OCI-LY7 (cell line): Measurements from ENCODE around the gene PCCA. TPM values are rescaled to one million over a fixed set of nuclear protein-coding genes. Genes with fewer than 3 reads are reported as not detected.

Experiments
- BruUV-seq: library from RNA; stranded (reverse); fragments of 400-500 nt; replicated peaks from 2 replicates; lab custom pipeline; 2021; lab: Mats Ljungman, UMichigan
- CTCF ChIA-PET: fragments of 300-600 bp; sonication (Branson Sonifier 250); formaldehyde crosslinking; loops from one replicate; lab custom pipeline; 2022; ENCODE audit warnings: antibody characterized with exemption; ENCODE audit not compliant: unreplicated experiment; lab: Charles Lee
- POLR2A ChIA-PET: fragments of 300-600 bp; sonication (Branson Sonifier 250); formaldehyde crosslinking; loops from one replicate; lab custom pipeline; 2022; ENCODE audit warnings: antibody characterized with exemption; lab: Charles Lee
- DNase-seq: peaks from one replicate; pipeline ENCODE4 v3.0.0-alpha.2; 2015; ENCODE audit warnings: low spot score
- H2AFZ ChIP-seq: fragments of 200-600 bp; sonication (generic), shearing (Covaris generic); 2 replicates; pipeline ENCODE4 v1.6.1; 2014; ENCODE audit warnings: mild to moderate bottlenecking, antibody characterized with exemption, low read length, moderate library complexity
- H3K27ac ChIP-seq: fragments of 200-600 bp; sonication (generic); 2 replicates; pipeline ENCODE4 v1.5.1; 2014; ENCODE audit warnings: mixed run types, low read depth, mild to moderate bottlenecking, moderate library complexity, low read length, inconsistent platforms; ENCODE audit not compliant: poor library complexity, severe bottlenecking
- H3K36me3 ChIP-seq: fragments of 200-600 bp; sonication (generic); 2 replicates; pipeline ENCODE4 v1.6.1; 2014; ENCODE audit warnings: mild to moderate bottlenecking, antibody characterized with exemption, low read length, moderate library complexity, mixed read lengths; ENCODE audit not compliant: insufficient read depth
- H3K4me1 ChIP-seq: fragments of 200-600 bp; sonication (generic); 2 replicates; pipeline ENCODE4 v1.5.1; 2014; ENCODE audit warnings: mild to moderate bottlenecking, low read length; ENCODE audit not compliant: insufficient read depth, poor library complexity, severe bottlenecking
- H3K4me2 ChIP-seq: fragments of 200-600 bp; sonication (generic); 2 replicates; pipeline ENCODE4 v1.6.1; 2014; ENCODE audit warnings: mild to moderate bottlenecking, low read length
- H3K4me3 ChIP-seq: fragments of 200-600 bp; sonication (generic); 2 replicates; pipeline ENCODE4 v1.5.1; 2014; ENCODE audit warnings: mild to moderate bottlenecking, low read depth, low read length; ENCODE audit not compliant: poor library complexity, severe bottlenecking
- H3K79me2 ChIP-seq: fragments of 200-600 bp; sonication (generic); 2 replicates; pipeline ENCODE4 v1.6.1; 2016; ENCODE audit warnings: low read depth, mild to moderate bottlenecking, low read length, moderate library complexity, mixed read lengths; ENCODE audit not compliant: insufficient read depth
- H3K9me2 ChIP-seq: fragments of 200-600 bp; sonication (generic); 2 replicates; pipeline ENCODE4 v1.6.1; 2016; ENCODE audit warnings: mild to moderate bottlenecking, low read length, mixed read lengths; ENCODE audit not compliant: insufficient read depth
- H3K9me3 ChIP-seq: fragments of 200-600 bp; sonication (generic); 2 replicates; pipeline ENCODE4 v1.6.1; 2014; ENCODE audit warnings: mild to moderate bottlenecking, mixed run types, low read length, mixed read lengths
- H4K20me1 ChIP-seq: fragments of 200-600 bp; sonication (generic); 2 replicates; pipeline ENCODE4 v1.6.1; 2014; ENCODE audit warnings: mild to moderate bottlenecking, antibody characterized with exemption, low read length, moderate library complexity, mixed read lengths; ENCODE audit not compliant: insufficient read depth
- EZH2phosphoT487 ChIP-seq: fragments of 200-600 bp; sonication (generic); IDR thresholded peaks from 2 replicates; pipeline ENCODE4 v1.6.1; 2018; ENCODE audit warnings: low read depth, borderline replicate concordance, mild to moderate bottlenecking, mixed run types, antibody characterized with exemption, low read length, moderate library complexity, mixed read lengths
- intact Hi-C: fragments of 100-400 bp; cut with micrococcal nuclease; formaldehyde crosslinking; loops from one replicate; pipeline ENCODE4 v1.10.0; 2022; ENCODE audit not compliant: unreplicated experiment
- total RNA-seq, 2 experiments: library from RNA; depleted of rRNA in 1 of 2; stranded (reverse); fragments of >200 nt in 1 of 2; shearing (Covaris generic) in 1 of 2; gene quantifications; 2 replicates each; pipeline ENCODE4 v1.2.3, GENCODE V29; 2014 to 2022
- TF ChIP-seq, protein P1 (sequence below): fragments of 200-600 bp; sonication (generic); conservative IDR thresholded peaks from 2 replicates; pipeline ENCODE4 v1.5.1; 2014; ENCODE audit warnings: mild to moderate bottlenecking, antibody characterized with exemption, low read length, moderate library complexity, mixed read lengths

Gene PCCA
- total RNA-seq, 2 experiments from 2014 or later: 2.7 to 7.2 TPM

- ChIA-PET POLR2A (no interaction called here), CTCF (no interaction called here)
- no peak overlapping the region for H3K4me2 ChIP-seq
- BruUV-seq: no TSS peak
- H3K9me2 ChIP-seq: no peaks in the 10 kb centered on the region
- TF ChIP-seq EZH2phosphoT487: no peak
- TF ChIP-seq, protein P1, sequence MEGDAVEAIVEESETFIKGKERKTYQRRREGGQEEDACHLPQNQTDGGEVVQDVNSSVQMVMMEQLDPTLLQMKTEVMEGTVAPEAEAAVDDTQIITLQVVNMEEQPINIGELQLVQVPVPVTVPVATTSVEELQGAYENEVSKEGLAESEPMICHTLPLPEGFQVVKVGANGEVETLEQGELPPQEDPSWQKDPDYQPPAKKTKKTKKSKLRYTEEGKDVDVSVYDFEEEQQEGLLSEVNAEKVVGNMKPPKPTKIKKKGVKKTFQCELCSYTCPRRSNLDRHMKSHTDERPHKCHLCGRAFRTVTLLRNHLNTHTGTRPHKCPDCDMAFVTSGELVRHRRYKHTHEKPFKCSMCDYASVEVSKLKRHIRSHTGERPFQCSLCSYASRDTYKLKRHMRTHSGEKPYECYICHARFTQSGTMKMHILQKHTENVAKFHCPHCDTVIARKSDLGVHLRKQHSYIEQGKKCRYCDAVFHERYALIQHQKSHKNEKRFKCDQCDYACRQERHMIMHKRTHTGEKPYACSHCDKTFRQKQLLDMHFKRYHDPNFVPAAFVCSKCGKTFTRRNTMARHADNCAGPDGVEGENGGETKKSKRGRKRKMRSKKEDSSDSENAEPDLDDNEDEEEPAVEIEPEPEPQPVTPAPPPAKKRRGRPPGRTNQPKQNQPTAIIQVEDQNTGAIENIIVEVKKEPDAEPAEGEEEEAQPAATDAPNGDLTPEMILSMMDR: no peak
- H4K20me1 ChIP-seq: no peaks in the 10 kb centered on the region
- no peaks in the 10 kb centered on the region for H3K4me1 ChIP-seq
- no peak overlapping the region for H2AFZ ChIP-seq
- intact Hi-C loops: no loop called here
- H3K79me2 ChIP-seq: no peaks in the 10 kb centered on the region
- H3K27ac ChIP-seq: no peak overlapping the region
- no peak overlapping the region for H3K4me3 ChIP-seq
- DNase-seq: no peak
- H3K9me3 ChIP-seq: no peaks in the 10 kb centered on the region
- H3K36me3 ChIP-seq: no peaks in the 10 kb centered on the region
Observed at GRCh38 chr13:100344544-100344943, 255.7 kb downstream of the PCCA start.

DNA sequence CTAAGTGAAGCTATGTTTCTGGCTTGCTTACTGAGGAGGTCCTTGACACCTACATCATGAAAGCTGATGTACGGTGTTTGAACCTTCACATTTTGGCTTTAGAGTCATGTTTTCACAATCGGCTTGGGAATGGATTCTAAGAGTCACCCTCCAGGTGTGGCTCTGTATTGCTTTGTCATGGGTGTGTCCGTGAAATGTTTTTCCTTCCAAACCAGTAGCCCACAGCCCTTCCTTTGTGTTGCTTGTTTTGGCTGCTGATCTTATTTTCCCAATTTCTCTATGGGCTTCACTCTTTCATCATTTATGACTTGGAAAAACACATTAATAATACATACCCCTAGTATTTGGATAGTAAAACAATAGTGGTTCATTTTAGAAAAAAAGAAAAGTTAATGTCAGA is 259.1 kb downstream of the PCCA start:
- Histone ChIP-seq H3K9me2 (no peaks in the 10 kb centered on the region), H3K27ac (no peak overlapping the region), H3K4me3 (no peak overlapping the region), H4K20me1 (no peaks in the 10 kb centered on the region), H3K4me2 (no peak overlapping the region), H3K79me2 (no peaks in the 10 kb centered on the region), H3K36me3 (no peaks in the 10 kb centered on the region), H3K4me1 (no peaks in the 10 kb centered on the region), H2AFZ (no peak overlapping the region), H3K9me3 (no peaks in the 10 kb centered on the region)
- CTCF ChIA-PET: no interaction called here
- TF ChIP-seq, protein P1: no peak
- TF ChIP-seq EZH2phosphoT487: no peak
- POLR2A ChIA-PET: interaction anchor here (0.6 kb wide), 1 partner anchor 42 kb away, joined by 4 read pairs; no protein-coding TSS in a partner anchor
- BruUV-seq: no TSS peak
- intact Hi-C loops: no loop called here
- no peak for DNase-seq

GRCh38 chr13:100349594-100349993 is 260.7 kb downstream of the PCCA start:
- ChIA-PET POLR2A (no interaction called here), CTCF (no interaction called here)
- no peak overlapping the region for H3K4me2 ChIP-seq
- TF ChIP-seq EZH2phosphoT487: no peak
- H3K4me1 ChIP-seq: no peaks in the 10 kb centered on the region
- no peak for DNase-seq
- no peak overlapping the region for H3K27ac ChIP-seq
- no peaks in the 10 kb centered on the region for H3K9me3 ChIP-seq
- BruUV-seq: no TSS peak
- H2AFZ ChIP-seq: no peak overlapping the region
- H3K4me3 ChIP-seq: no peak overlapping the region
- intact Hi-C loops: no loop called here
- H3K36me3 ChIP-seq: no peaks in the 10 kb centered on the region
- H3K79me2 ChIP-seq: no peaks in the 10 kb centered on the region
- H4K20me1 ChIP-seq: no peaks in the 10 kb centered on the region
- H3K9me2 ChIP-seq: no peaks in the 10 kb centered on the region
